ENCODE results near the gene USP12. TPM values are rescaled to one million over a fixed set of nuclear protein-coding genes. Genes with fewer than 3 reads are reported as not detected.

USP12 gene
- total RNA-seq, 1 donor from 2014 or later = 30.5 TPM

DNA sequence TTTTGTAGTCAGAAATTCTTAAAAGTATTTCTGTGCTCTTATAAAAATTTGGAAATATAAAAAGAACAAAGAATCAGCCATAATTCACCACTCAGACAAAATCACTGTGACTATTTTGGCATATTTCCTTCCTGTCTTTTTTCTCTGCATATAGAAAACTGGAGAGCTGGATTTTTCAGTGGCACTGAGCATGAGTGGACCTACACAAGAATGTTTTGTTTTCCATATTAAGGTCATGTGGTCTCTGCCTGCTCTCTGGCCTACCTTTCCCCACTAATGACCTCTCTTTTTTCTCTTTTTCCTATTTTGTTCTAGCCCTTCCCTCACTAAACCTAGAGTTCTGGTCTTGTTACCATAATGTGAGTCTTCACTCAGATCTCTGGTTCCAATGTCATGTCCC lies 17.6 kb upstream of the USP12 start:
- Mint-ChIP-seq H3K4me3 (ENCODE audit: unreplicated experiment) (no peak overlapping the region), H3K36me3 (ENCODE audit: low read depth, unreplicated experiment) (no peaks in the 10 kb centered on the region), H3K27me3 (ENCODE audit: low read depth, unreplicated experiment) (no peaks in the 10 kb centered on the region), H3K27ac (ENCODE audit: unreplicated experiment) (no peak overlapping the region), H3K4me1 (ENCODE audit: low read depth, unreplicated experiment) (no peaks in the 10 kb centered on the region), H3K9me3 (ENCODE audit: unreplicated experiment) (no peaks in the 10 kb centered on the region)
- peaks cover 1% of the 10 kb centered on the region for H3K4me1 ChIP-seq (ENCODE audit: insufficient read depth, low read length)
- no peaks in the 10 kb centered on the region for H3K79me2 ChIP-seq (ENCODE audit: insufficient read depth, low read length)
- H4K20me1 ChIP-seq (ENCODE audit: insufficient read depth, low read length) = no peaks in the 10 kb centered on the region
- no peak overlapping the region for H3K9ac ChIP-seq (ENCODE audit: low read length)
- H3K27ac ChIP-seq (ENCODE audit: low read depth, low read length) = no peak overlapping the region
- H3K4me3 ChIP-seq (ENCODE audit: insufficient read depth, low read depth, low read length) = no peak overlapping the region
- H2AFZ ChIP-seq (ENCODE audit: low read depth, low read length) = no peak overlapping the region
- no peaks in the 10 kb centered on the region for H3K9me3 ChIP-seq (ENCODE audit: insufficient read depth, low read depth, low read length)
- DNase-seq (ENCODE audit: low read depth) = no peak
- no peaks in the 10 kb centered on the region for H3K36me3 ChIP-seq (ENCODE audit: insufficient read depth, low read length)
- TF ChIP-seq, protein P1, sequence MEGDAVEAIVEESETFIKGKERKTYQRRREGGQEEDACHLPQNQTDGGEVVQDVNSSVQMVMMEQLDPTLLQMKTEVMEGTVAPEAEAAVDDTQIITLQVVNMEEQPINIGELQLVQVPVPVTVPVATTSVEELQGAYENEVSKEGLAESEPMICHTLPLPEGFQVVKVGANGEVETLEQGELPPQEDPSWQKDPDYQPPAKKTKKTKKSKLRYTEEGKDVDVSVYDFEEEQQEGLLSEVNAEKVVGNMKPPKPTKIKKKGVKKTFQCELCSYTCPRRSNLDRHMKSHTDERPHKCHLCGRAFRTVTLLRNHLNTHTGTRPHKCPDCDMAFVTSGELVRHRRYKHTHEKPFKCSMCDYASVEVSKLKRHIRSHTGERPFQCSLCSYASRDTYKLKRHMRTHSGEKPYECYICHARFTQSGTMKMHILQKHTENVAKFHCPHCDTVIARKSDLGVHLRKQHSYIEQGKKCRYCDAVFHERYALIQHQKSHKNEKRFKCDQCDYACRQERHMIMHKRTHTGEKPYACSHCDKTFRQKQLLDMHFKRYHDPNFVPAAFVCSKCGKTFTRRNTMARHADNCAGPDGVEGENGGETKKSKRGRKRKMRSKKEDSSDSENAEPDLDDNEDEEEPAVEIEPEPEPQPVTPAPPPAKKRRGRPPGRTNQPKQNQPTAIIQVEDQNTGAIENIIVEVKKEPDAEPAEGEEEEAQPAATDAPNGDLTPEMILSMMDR (IDR thresholded peaks at IDR 0.05; ENCODE audit: insufficient read depth, low read depth, low read length) = no peak
- TF ChIP-seq EZH2 (IDR thresholded peaks at IDR 0.05; ENCODE audit: insufficient read depth, low read length) = no peak
- no peaks in the 10 kb centered on the region for H3K27me3 ChIP-seq (ENCODE audit: insufficient read depth, low read length)
- H3K4me2 ChIP-seq (ENCODE audit: low read length) = no peak overlapping the region
- no peak for FAIRE-seq

DNA sequence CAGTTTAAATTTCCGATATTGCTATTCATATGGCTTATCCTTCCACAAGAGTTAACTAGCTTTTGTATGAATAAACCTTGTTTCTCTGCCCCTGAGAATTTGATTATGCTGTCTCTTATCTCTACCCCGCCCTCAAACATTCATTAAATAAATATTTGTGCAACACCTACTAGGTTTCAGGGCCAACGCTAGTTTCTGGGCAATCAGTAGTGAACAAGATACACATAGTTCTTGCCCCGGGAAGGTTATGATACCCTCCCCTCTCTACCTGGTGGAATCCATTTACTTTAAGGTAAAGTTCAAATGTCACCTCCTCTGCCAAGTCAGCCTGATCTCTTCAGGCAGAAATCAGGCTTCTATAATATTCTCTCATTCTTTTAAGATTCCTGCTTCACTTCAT lies 16.6 kb upstream of the USP12 start:
- Histone ChIP-seq H3K4me3 (ENCODE audit: insufficient read depth, low read depth, low read length) (no peak overlapping the region), H2AFZ (ENCODE audit: low read depth, low read length) (no peak overlapping the region), H3K4me2 (ENCODE audit: low read length) (no peak overlapping the region), H4K20me1 (ENCODE audit: insufficient read depth, low read length) (no peaks in the 10 kb centered on the region), H3K27me3 (ENCODE audit: insufficient read depth, low read length) (no peaks in the 10 kb centered on the region), H3K36me3 (ENCODE audit: insufficient read depth, low read length) (no peaks in the 10 kb centered on the region), H3K9ac (ENCODE audit: low read length) (no peak overlapping the region), H3K27ac (ENCODE audit: low read depth, low read length) (no peak overlapping the region), H3K4me1 (ENCODE audit: insufficient read depth, low read length) (peaks cover 8% of the 10 kb centered on the region), H3K9me3 (ENCODE audit: insufficient read depth, low read depth, low read length) (no peaks in the 10 kb centered on the region), H3K79me2 (ENCODE audit: insufficient read depth, low read length) (no peaks in the 10 kb centered on the region)
- no peak overlapping the region for H3K27ac Mint-ChIP-seq (ENCODE audit: unreplicated experiment)
- H3K27me3 Mint-ChIP-seq (ENCODE audit: low read depth, unreplicated experiment) = no peaks in the 10 kb centered on the region
- H3K36me3 Mint-ChIP-seq (ENCODE audit: low read depth, unreplicated experiment) = no peaks in the 10 kb centered on the region
- H3K4me3 Mint-ChIP-seq (ENCODE audit: unreplicated experiment) = no peak overlapping the region
- H3K9me3 Mint-ChIP-seq (ENCODE audit: unreplicated experiment) = no peaks in the 10 kb centered on the region
- DNase-seq (ENCODE audit: low read depth) (no peak), FAIRE-seq (no peak)
- no peak for TF ChIP-seq EZH2 (IDR thresholded peaks at IDR 0.05; ENCODE audit: insufficient read depth, low read length)
- TF ChIP-seq, protein P1 (IDR thresholded peaks at IDR 0.05; ENCODE audit: insufficient read depth, low read depth, low read length) = no peak
- peaks cover 3% of the 10 kb centered on the region for H3K4me1 Mint-ChIP-seq (ENCODE audit: low read depth, unreplicated experiment)

DNA sequence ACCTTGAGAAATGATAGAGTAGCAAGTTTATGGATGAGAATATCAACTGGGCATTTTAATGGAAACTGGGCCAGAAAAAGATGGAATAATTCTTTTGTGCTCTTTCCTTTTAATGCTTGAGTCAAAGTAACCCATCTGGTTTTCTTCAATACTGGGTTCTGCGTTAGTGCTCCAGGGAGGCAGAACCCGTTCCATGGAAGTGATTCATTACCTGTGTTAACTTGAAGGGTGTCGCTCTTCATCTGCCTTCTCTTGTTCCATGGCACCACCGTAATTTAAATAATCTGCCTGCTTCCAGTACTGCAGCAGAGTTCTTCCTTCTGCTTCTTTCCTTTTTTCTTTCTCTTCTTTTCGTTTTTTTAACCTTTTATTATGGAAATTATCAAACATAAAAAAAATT lies 14.7 kb upstream of the USP12 start:
- H3K4me3 ChIP-seq (ENCODE audit: insufficient read depth, low read depth, low read length) = no peak overlapping the region
- H3K79me2 ChIP-seq (ENCODE audit: insufficient read depth, low read length) = no peaks in the 10 kb centered on the region
- H3K27me3 ChIP-seq (ENCODE audit: insufficient read depth, low read length) = no peaks in the 10 kb centered on the region
- no peaks in the 10 kb centered on the region for H3K9me3 ChIP-seq (ENCODE audit: insufficient read depth, low read depth, low read length)
- no peaks in the 10 kb centered on the region for H3K36me3 ChIP-seq (ENCODE audit: insufficient read depth, low read length)
- TF ChIP-seq, protein P1 (IDR thresholded peaks at IDR 0.05; ENCODE audit: insufficient read depth, low read depth, low read length) = no peak
- TF ChIP-seq EZH2 (IDR thresholded peaks at IDR 0.05; ENCODE audit: insufficient read depth, low read length) = no peak
- no peak overlapping the region for H3K9ac ChIP-seq (ENCODE audit: low read length)
- H4K20me1 ChIP-seq (ENCODE audit: insufficient read depth, low read length) = no peaks in the 10 kb centered on the region
- Mint-ChIP-seq H3K36me3 (ENCODE audit: low read depth, unreplicated experiment) (no peaks in the 10 kb centered on the region), H3K4me3 (ENCODE audit: unreplicated experiment) (no peak overlapping the region), H3K27ac (ENCODE audit: unreplicated experiment) (no peak overlapping the region), H3K4me1 (ENCODE audit: low read depth, unreplicated experiment) (peaks cover 10% of the 10 kb centered on the region), H3K27me3 (ENCODE audit: low read depth, unreplicated experiment) (no peaks in the 10 kb centered on the region), H3K9me3 (ENCODE audit: unreplicated experiment) (no peaks in the 10 kb centered on the region)
- peaks cover 16% of the 10 kb centered on the region for H3K4me1 ChIP-seq (ENCODE audit: insufficient read depth, low read length)
- no peak overlapping the region for H2AFZ ChIP-seq (ENCODE audit: low read depth, low read length)
- no peak overlapping the region for H3K4me2 ChIP-seq (ENCODE audit: low read length)
- no peak overlapping the region for H3K27ac ChIP-seq (ENCODE audit: low read depth, low read length)
- FAIRE-seq (no peak), DNase-seq (ENCODE audit: low read depth) (no peak)

Measured in astrocyte (in vitro differentiated cells and primary cell).